Measurements from ENCODE around the gene ALOX5.

ALOX5 gene

GRCh38 chr10:45418417-45418848 lies 44.4 kb downstream of the ALOX5 start:
- H3K36me3 ChIP-seq: no peaks in the 10 kb centered on the region
- no peaks in the 10 kb centered on the region for H3K9me3 ChIP-seq
- TF ChIP-seq, protein P1, sequence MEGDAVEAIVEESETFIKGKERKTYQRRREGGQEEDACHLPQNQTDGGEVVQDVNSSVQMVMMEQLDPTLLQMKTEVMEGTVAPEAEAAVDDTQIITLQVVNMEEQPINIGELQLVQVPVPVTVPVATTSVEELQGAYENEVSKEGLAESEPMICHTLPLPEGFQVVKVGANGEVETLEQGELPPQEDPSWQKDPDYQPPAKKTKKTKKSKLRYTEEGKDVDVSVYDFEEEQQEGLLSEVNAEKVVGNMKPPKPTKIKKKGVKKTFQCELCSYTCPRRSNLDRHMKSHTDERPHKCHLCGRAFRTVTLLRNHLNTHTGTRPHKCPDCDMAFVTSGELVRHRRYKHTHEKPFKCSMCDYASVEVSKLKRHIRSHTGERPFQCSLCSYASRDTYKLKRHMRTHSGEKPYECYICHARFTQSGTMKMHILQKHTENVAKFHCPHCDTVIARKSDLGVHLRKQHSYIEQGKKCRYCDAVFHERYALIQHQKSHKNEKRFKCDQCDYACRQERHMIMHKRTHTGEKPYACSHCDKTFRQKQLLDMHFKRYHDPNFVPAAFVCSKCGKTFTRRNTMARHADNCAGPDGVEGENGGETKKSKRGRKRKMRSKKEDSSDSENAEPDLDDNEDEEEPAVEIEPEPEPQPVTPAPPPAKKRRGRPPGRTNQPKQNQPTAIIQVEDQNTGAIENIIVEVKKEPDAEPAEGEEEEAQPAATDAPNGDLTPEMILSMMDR (IDR thresholded peaks at IDR 0.05; ENCODE audit: low read depth, low read length): no peak
- no peaks in the 10 kb centered on the region; the same call in 1 of the 2 replicates for H3K4me1 ChIP-seq
- DNase-seq: no peak
- H3K27me3 ChIP-seq: peaks cover 11% of the 10 kb centered on the region
- peak overlapping the region; percentile 63; the same call in 1 of the 2 replicates for H3K4me3 ChIP-seq (ENCODE audit: low read depth, low read length)

DNA sequence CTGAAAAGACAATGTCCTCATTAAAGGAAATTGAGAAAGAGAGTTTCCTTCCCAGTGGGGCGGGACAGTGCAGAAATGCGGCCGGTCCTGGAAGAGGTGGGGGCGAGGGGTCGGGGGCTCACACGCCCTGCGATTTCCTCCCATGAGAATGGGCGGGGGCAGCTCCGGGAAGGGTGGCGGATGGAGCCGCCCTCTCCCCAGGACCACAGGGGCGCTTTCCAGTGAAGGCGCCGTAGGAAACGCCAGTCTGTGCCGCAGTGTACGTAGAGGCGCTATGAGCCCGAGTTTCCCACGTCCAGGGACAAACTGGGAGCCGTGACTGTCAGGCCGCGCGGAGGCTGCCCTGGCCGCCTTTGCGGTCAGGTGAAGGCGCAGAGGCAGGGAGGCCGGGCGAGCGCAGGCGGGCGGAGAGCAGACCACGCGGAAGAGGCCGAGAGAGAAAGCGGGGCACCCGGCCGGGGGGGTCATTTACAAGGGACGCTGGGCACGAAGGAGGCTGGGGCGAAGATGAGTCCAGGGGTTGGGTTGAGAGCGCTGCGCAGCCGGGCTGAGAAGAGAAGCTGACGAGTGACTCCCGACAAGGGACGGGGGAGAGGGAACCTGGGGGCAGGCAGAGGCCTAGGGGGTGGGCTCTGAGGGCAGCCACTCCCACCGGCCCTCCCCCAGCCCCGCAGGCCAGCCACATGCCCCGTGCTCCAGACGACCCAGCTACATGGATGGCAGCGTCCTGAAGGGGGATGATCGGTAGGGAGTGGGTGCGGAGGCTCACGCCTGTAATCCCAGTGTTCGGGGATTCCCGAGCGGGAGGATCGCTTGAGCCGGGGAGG lies 45.0 kb downstream of the ALOX5 start:
- Histone ChIP-seq H3K36me3 (no peaks in the 10 kb centered on the region), H3K9me3 (no peaks in the 10 kb centered on the region), H3K4me1 (no peaks in the 10 kb centered on the region; the same call in 1 of the 2 replicates), H3K27me3 (peaks cover 11% of the 10 kb centered on the region), H3K4me3 (ENCODE audit: low read depth, low read length) (peak overlapping the region; percentile 63)
- peak; percentile 63 for DNase-seq
- TF ChIP-seq, protein P1 (IDR thresholded peaks at IDR 0.05; ENCODE audit: low read depth, low read length): no peak

DNA sequence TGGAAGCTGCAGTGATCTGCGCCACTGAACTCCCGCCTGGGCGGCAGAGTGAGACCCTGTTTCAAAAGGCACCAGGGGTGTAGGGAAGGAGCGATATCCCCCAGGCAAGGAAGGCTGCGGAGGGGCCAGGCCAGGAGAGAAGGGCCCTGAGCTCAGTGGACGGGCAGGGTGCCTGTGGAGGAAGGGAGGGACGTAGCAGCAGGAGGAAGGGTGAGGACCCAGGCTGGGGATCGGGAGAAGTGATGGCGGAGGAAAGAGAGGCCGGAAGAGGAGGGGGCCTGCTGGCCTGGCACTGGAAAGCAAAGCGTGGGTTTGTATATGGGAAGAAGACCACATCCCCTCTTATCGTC lies 45.6 kb downstream of the ALOX5 start:
- Histone ChIP-seq H3K36me3 (no peaks in the 10 kb centered on the region), H3K4me3 (ENCODE audit: low read depth, low read length) (peak overlapping the region; percentile 63), H3K27me3 (peaks cover 11% of the 10 kb centered on the region), H3K9me3 (no peaks in the 10 kb centered on the region), H3K4me1 (no peaks in the 10 kb centered on the region; the same call in 1 of the 2 replicates)
- TF ChIP-seq, protein P1 (IDR thresholded peaks at IDR 0.05; ENCODE audit: low read depth, low read length): no peak
- no peak for DNase-seq

DNA sequence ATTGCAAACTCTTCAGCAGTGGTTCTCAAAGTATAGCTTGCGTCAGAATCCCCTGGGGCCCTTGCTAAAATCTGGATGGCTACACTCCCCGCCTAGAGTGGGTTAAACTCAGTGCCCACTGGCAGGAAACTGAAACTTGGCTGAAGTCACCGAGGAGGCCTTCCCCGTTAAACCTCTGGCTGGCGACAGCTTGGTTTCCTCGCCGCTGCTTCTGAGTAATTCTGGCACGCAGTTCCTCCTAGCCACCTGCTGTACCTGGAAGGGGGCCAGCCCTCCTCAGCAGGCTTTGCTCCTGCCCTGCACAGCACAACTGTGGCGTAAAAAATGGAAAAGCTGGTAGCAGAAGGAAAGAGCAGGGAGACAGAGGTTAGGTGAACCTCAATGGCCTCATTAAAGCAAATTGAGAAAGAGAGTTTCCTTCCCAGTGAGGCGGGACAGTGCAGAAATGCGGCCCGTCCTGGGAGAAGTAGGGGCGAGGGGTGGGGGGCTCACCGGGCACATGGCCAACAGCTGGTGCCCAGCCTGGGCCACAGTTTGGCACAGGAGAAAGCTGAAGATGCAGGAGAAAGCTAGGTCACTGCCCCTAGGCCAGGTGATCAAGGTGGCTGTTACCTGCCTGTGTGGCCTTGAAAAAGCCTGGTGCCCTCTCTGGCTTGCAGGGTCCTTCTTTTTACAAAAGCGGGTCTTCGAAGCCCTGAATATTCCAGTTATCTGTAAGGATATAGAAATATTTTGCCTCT lies 46.6 kb downstream of the ALOX5 start:
- Histone ChIP-seq H3K4me3 (ENCODE audit: low read depth, low read length) (no peak overlapping the region), H3K27me3 (peaks cover 11% of the 10 kb centered on the region), H3K36me3 (no peaks in the 10 kb centered on the region), H3K4me1 (no peaks in the 10 kb centered on the region; the same call in 1 of the 2 replicates), H3K9me3 (no peaks in the 10 kb centered on the region)
- TF ChIP-seq, protein P1 (IDR thresholded peaks at IDR 0.05; ENCODE audit: low read depth, low read length): no peak
- no peak for DNase-seq

DNA sequence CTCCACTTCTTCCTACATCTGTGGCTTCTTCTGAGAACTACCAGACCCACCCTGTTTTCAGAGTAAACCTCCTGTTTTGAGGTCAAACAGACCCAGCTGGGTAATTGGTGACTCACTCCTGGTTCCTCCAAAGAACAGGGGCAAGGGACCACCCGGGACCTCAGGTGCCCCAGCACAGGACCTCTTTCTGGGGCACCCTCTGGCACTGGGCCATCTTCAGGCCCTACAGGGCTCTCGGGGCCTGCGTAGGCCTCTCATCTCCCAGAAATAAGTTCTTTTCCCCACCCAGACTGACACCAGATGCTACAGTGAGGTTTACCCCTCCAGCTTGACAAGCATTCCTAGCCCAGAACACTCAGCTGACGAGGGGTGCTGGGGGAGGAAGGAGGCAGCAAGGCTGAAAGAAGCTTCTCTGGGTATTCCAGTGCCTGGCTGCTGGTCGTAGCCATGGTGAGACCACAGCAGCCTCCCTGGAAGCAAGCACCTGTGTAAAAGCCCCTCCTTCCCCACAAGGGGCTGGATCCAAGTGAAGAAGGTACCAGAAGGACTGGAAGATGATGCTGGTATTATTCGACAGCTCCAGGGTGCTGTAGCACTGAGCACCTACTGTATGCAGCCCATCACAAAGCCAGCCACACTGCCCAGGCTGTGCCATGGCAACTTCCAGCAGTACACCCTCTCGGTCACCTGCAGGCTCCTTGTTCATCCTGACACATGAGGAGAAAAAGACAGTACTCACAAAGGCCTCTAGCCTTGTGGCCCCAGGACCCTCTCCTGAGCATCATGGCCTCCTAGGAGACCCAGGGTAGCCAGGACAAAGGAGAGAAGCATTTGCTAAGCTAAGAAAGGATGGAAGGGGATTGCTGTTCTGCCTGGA lies 47.4 kb downstream of the ALOX5 start:
- TF ChIP-seq, protein P1 (IDR thresholded peaks at IDR 0.05; ENCODE audit: low read depth, low read length): no peak

More for the DNA sequence above, 47.4 kb downstream of the ALOX5 start:
- no peaks in the 10 kb centered on the region; the same call in 1 of the 2 replicates for H3K4me1 ChIP-seq
- H3K4me3 ChIP-seq (ENCODE audit: low read depth, low read length): no peak overlapping the region
- H3K9me3 ChIP-seq: no peaks in the 10 kb centered on the region
- no peaks in the 10 kb centered on the region for H3K36me3 ChIP-seq
- H3K27me3 ChIP-seq: peaks cover 11% of the 10 kb centered on the region
- no peak for DNase-seq

All from BE2C (cell line).